Measurements from ENCODE around the gene GREB1. TPM values are rescaled to one million over a fixed set of nuclear protein-coding genes. Genes with fewer than 3 reads are reported as not detected.

GREB1 gene
- polyA plus RNA-seq, 1 donor from 2014 or later = not detected

Other genes with a start within 250 kb of the GREB1 start
- gene ROCK2, start 189.4 kb upstream of the GREB1 start, polyA plus RNA-seq = 13.3 TPM
- gene E2F6, start 67.9 kb upstream of the GREB1 start, polyA plus RNA-seq = 4.4 TPM
- not detected for gene NTSR2, start 136.2 kb downstream of the GREB1 start, polyA plus RNA-seq
- gene LPIN1, start 212.6 kb downstream of the GREB1 start, polyA plus RNA-seq = 17.3 TPM

Data from IgD-negative memory B cell (primary cell).